AG09309 (cell line): ENCODE measurements around the gene DOHH.

Source experiments
- DNase-seq: peaks from one replicate; pipeline ENCODE4 v3.0.0-alpha.2; 2010; ENCODE audit warnings: low read depth
- H3K4me3 ChIP-seq: 2 replicates; pipeline ENCODE4 v1.5.1; 2011; ENCODE audit warnings: mild to moderate bottlenecking, low read depth, low read length, moderate library complexity; ENCODE audit not compliant: control insufficient read depth
- CTCF ChIP-seq: IDR thresholded peaks from 2 replicates; pipeline ENCODE4 v1.5.1; 2011; ENCODE audit warnings: mild to moderate bottlenecking, low read depth, low read length, inconsistent platforms; ENCODE audit not compliant: insufficient read depth, control insufficient read depth; ENCODE audit errors: missing control alignments

Gene DOHH

GRCh38 chr19:3537438-3538240 lies 37.2 kb upstream of the DOHH start:
- H3K4me3 ChIP-seq = no peak overlapping the region
- DNase-seq = no peak
- TF ChIP-seq CTCF = no peak

- no peak overlapping the region for H3K4me3 ChIP-seq
- DNase-seq = no peak
- TF ChIP-seq CTCF = no peak
Observed at GRCh38 chr19:3537101-3537437, 36.6 kb upstream of the DOHH start.

GRCh38 chr19:3536429-3537100 lies 36.1 kb upstream of the DOHH start:
- H3K4me3 ChIP-seq = no peak overlapping the region
- TF ChIP-seq CTCF = no peak
- DNase-seq = no peak

GRCh38 chr19:3535981-3536380 lies 35.5 kb upstream of the DOHH start:
- DNase-seq = no peak
- no peak for TF ChIP-seq CTCF
- no peak overlapping the region for H3K4me3 ChIP-seq

GRCh38 chr19:3535563-3535965 lies 35.1 kb upstream of the DOHH start:
- TF ChIP-seq CTCF = no peak
- DNase-seq = no peak

GRCh38 chr19:3535235-3535535 lies 34.7 kb upstream of the DOHH start:
- TF ChIP-seq CTCF = no peak
- no peak overlapping the region for H3K4me3 ChIP-seq
- no peak for DNase-seq

More at GRCh38 chr19:3535563-3535965, 35.1 kb upstream of the DOHH start:
- no peak overlapping the region for H3K4me3 ChIP-seq
